Activated gamma-delta T cell treated with Interleukin-2 at 50 U/mL for 16 hours (primary cell): Measurements from ENCODE around the gene FBXO44.
"Not testable (repeated sequence)": the region's sequence is repeated elsewhere in the genome, so short reads cannot be mapped to it uniquely, and the experiment has no call there.

Experiments used
- DNase-seq: peaks from one replicate; pipeline ENCODE4 v3.0.0-alpha.2; 2020

FBXO44 gene, protein sequence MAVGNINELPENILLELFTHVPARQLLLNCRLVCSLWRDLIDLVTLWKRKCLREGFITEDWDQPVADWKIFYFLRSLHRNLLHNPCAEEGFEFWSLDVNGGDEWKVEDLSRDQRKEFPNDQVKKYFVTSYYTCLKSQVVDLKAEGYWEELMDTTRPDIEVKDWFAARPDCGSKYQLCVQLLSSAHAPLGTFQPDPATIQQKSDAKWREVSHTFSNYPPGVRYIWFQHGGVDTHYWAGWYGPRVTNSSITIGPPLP

DNA sequence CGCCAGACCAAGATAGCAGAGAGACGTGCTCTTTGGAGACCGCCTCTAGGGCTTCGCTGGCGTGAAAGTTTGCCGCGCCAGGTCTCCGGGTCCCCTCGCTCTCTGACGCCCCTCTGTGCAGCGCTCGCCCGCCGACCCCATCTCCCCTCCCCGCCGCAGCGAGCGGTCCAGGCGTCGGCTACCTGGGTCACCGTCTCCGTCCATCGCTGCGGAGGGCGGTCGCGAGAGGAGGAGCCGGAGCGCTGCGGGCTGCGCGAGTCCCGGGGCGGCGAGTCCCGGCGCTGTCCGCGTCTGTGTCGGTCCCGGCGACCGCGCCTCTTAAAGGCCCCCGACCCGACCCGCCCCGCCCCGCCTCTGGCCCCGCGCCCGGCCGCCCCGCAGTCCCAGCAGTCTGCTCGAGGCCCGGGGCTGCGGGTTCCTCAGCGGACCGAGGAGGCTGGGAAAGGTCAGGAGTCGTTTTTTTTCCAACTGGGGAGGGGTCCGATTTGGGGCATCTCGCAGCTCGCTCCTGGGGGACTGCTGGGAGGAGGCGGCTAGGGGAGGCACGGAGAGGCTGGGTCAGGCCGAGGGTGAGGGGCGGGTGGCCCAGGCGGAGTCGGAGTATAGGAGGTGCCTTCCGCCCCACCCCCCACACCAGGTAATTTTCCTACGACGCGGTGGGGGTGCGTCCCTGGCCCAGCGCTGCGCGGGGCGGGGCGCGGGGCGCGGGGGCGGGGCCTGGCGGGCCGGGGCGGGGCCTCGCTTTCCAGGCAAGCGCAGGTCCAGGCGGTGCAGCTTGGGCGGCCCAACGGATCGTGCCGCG is at the start of gene FBXO44, which contains the start of gene FBXO2:
Gene FBXO44, plus strand, starts transcription at position 741 of the 802 bp plus-strand sequence. CDS start 959 bp downstream, outside the sequence.
Gene FBXO2, minus strand, starts transcription at position 293 of the 802 bp plus-strand sequence. Its CDS starts 89 bp downstream, at position 204.
- DNase-seq, result peak; percentile 50

DNA sequence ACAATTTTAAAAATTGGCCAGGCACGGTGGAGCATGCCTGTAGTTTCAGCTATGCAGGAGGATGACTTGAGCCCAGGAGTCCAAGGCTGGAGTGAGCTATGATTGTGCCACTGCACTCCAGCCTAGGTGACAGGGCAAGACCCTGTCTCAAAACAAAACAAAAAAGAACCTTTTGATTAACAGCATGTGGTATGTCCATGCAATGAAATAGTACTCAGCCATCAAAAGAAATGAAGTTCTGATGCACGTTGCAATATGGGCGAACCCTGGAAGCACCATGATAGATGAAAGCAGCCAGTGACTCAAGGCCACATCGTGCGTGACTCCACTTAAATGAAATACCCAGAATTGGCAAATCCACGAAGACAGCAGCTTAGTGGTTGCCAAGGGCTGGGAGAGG is 47.9 kb upstream of the FBXO44 start:
- no peak for DNase-seq

DNA sequence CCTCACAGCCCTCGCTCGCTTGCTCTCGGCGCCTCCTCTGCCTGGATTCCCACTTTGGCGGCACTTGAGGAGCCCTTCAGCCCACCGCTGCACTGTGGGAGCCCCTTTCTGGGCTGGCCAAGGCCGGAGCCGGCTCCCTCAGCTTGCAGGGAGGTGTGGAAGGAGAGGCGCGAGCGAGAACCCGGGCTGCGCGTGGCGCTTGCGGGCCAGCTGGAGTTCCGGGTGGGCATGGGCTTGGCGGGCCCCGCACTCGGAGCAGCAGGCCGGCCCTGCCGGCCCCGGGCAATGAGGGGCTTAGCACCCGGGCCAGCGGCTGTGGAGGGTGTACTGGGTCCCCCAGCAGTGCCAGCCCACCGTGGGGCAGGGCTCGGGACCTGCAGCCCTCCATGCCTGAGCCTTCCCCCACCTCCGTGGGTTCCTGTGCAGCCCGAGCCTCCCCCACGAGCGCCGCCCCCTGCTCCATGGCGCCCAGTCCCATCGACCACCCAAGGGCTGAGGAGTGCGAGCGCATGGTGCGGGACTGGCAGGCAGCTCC is 46.0 kb upstream of the FBXO44 start:
- not testable (repeated sequence) for DNase-seq

DNA sequence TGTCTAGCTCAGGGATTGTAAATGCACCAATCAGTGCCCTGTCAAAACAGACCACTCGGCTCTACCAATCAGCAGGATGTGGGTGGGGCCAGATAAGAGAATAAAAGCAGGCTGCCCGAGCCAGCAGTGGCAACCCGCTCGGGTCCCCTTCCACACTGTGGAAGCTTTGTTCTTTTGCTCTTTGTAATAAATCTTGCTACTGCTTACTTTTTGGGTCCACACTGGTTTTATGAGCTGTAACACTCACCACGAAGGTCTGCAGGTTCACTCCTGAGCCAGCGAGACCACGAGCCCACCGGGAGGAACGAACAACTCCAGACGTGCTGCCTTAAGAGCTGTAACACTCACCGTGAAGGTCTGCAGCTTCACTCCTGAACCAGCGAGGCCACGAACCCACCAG is 45.3 kb upstream of the FBXO44 start:
- not testable (repeated sequence) for DNase-seq

DNA sequence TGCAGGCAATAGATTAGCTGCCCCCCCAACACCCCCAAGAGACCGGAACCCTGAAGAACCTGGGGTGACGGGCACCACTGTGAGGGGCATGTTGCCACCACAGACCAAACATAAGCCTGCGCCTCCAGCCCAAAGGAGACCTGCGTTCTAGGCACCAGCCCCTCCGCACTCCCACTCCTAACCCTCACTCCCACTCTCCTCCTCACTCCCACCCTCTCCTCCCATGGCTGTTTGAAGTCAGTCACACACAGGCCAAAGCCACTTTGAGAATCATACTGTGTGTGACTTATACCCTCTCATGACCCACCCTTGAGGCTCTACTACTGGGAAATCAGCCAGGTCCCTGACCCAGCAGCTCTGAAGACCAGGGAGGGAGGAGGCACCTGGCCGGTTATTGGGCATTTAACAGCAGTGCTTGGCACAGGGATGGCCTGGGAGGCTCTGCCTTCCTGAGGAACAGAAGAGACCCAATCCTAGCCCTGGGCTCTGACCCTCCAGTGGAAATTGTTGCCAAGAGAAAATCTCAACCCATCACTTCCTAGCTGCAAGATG is 44.0 kb upstream of the FBXO44 start:
- no peak for DNase-seq

DNA sequence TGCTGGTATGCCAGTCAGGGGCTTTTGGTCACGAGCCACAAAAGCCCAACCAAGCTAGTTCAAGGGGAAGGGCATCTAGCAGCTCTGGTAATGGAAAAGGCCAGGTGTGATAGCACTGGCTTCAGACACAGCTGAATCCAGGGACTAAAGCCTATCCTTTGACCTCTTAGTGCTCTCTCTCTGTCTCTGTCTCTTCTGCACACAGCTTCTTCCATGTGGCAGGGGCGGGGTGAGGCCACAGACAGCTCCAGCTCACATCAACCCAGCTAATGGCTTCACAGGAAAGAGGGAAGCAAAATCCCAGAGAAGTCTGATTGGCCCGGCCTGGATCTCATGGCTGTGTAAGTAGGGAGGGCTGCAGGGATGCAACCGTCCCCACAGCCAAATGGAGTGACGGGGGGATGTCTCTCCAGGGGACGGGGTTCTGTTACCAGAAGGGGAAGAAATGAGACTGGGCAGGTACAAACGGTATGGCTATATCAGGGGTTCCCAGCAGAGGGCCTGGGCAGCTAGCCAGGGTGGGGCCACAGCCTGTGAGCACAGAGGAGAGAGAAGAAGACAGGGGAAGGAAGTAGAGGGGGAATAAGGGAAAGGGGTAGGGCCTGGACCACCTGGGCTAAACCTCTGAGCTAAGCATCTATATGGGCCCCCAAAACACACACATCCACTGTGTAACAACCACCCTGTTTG is 42.9 kb upstream of the FBXO44 start:
- DNase-seq, result no peak

DNA sequence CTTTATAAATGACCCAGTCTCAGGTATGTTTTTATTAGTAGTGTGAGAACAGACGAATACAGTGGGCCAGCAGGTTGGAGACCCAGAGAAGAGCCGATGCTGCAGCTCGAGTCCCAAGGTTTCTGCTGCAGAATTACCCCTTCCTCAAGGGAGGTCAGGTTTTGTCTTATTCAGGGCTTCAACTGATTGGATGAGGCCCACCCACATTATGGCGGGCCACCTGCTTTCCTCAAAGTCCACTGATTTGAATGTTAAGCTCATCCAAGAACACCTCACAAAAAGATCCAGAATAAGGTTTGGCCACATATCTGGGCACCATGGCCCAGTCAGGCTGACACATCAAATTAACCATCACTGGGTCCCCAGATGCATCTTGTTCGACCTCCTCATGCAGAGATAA is 41.3 kb upstream of the FBXO44 start:
- no peak for DNase-seq

DNA sequence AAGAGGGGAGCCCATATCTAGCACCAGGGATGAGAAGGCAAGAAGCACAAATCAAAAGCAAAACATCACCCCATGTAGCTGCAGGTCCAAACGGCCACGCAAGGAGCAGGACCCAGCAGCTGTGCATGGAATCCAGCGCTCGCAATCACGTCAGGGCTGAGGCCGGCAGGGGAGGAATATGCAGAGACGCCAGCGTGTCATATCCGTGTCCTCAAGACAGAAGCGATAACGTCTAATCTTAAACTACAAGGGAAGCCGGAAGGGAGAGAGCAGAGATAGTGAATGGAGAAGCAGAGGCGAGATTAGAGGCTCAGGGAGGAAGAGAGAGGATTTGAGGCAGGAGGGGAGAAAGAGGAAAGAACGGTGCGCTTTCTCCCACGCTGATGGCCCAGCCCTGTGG is 39.6 kb upstream of the FBXO44 start:
- DNase-seq, result no peak

DNA sequence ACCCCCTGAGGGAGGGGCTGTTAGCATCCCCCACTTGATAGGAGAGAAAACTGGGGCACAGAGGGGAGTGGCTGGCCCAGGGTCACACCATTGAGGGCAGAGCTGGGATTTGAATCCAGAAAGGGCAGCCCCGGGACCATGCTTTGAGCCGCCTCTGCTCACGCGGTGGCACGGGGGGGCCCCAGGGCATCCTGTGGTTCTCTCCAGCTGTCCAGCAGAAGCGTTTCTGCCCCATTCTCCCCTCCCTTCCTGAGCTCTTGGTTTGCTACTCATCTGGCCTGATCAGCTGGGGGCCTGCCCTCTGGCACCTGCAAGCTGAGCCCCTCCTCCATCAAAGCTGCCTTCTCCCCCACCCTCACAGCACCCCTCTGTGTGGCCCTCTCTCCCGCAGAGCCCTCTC is 37.9 kb upstream of the FBXO44 start:
- DNase-seq, result no peak

DNA sequence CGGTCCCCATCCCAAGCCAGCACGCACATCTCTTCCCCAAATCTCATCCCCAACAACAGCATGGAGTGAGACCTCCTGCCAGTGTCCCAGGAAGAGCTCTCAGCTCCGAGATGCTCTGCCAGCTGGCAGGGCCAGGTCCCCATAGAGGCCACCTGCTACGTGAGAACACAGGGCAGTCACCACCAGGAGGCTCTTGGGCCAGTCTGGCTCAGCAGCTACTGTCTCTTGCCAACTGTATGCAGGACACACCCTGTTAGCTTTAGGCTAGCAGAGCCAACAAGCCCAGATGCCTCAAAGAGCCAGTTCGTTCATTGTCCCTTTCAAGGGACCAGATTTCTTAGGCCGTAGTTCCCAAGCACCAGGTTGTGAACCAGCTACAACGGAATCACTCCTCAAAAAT is 37.4 kb upstream of the FBXO44 start:
- DNase-seq, result no peak

DNA sequence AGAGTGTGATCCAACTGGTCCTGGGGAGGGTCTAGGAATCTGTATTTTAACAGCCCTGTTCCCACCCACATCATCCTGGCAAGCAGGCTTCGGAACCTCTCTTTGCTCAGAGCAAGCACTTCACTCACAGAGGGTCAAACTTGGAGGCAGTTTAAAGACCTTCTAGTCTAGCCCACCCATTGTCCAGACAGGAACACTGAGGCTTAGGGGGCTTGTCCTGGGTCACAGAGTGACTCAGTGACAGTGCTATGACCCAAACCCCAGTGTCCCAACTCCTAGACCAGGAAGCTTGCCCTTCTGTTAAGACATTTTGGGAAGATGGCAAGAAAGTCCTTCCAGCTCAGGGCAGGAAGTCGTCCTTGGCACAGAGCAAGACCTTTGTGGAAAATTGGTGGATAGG is 36.9 kb upstream of the FBXO44 start:
- DNase-seq, result no peak

DNA sequence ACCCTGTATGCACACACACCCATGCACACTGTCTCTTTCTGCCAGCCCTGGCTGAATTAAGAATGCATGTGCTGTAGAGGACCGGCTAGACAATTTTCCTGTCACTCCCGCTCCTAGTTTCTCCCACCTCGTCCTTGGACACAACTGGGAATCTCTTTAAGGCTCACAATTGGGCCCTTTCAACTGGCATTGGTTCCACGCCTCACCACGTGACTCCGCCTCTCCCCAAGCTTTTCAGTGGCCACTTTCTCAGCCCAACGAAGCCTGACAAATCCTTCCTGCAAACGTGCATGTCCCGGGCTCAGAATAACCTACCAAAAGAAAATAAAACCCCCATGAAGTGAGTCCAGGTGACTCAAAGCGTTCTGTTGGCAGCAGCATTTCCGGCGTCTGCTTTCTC is 34.3 kb upstream of the FBXO44 start:
- DNase-seq, result no peak

DNA sequence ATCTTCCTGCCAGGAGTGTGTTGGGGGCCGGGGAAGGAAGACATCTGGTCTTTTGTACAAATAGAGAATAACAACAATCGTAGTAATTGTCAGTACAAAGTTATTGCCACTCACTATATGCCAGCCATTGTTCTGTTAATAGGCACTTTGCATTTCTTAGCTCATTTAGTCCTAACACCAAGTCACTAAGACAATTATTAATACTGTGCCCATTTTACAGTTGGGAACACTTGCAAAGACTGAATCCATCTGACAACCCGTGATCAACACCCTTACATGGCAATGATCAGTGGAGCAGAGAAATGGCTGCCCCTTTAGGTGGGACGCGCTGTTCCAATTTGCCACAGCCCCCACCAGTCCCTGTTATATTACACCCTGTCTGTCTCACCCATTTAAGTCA is 33.8 kb upstream of the FBXO44 start:
- DNase-seq, result no peak

DNA sequence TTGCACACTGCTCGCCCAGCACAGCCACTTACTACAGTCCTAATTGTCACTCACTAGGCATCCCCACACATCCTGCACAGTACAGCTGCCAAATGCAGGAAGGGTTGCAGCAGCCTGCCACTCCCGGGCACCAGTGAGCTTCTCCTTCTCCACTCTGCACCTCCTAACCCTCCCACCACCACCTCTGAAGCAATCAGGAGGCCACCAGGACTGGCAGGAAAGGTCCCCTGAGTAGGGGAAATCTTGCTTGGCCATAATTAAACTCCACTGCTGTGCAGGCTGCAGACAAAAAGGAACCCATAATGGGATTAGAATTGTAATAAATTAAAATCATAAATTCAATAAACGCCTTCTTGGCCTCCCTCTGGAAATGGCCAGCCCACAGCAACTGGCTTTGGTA is 32.3 kb upstream of the FBXO44 start:
- DNase-seq, result no peak

DNA sequence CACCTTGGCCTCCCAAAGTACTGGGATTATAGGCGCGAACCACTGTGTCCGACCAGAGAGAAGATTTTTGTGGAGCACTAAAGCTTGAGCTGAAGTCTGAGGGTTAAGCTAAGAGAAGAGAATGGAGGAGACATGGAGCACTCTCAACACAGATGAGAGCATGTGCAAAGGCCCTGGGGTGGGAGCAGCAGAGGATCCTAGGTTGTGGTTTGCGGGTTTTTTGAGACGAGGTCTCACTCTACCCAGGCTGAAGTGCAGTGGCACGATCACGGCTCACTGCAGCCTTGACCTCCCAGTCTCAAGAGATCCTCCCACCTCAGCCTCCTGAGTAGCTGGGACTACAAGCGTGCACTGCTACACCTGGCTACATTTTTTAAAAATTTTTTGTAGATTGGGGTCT is 31.0 kb upstream of the FBXO44 start:
- DNase-seq, result no peak

DNA sequence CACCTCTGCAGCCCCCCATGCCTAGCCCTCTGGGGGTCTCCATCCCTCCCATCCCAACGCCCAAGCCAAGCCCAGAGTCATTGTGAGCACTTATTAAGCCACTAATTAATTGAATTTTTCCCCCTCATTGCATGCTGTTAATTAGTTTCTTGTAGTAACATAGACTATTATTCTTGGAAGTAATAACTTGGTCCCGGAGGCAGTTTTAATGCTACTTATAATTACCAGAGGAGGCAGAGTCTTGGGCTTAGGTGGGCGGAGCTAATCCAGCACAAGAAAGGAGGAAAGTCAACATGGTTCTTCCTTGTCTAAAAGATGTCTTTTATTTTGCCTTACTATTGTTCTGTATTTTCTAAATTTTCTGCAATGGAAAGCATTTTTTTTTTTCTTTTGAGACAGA is 28.1 kb upstream of the FBXO44 start:
- no peak for DNase-seq

DNA sequence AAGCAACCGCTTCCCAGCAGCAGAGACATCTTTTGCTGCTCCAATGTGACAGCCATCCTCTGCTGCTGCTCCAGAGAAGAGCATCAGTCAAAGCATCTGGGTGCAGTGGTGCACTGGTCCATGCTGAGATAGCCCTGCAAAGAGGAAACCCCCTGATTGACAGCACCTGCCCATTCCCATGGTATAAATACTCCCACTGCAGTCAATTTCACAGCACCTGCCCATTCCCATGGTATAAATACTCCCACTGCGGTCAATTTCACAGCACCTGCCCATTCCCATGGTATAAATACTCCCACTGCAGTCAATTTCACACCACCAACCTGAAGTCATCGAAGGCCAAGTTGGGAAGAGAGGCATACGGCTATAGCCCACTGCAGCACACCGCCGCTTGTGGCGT is 25.9 kb upstream of the FBXO44 start:
- DNase-seq, result no peak

DNA sequence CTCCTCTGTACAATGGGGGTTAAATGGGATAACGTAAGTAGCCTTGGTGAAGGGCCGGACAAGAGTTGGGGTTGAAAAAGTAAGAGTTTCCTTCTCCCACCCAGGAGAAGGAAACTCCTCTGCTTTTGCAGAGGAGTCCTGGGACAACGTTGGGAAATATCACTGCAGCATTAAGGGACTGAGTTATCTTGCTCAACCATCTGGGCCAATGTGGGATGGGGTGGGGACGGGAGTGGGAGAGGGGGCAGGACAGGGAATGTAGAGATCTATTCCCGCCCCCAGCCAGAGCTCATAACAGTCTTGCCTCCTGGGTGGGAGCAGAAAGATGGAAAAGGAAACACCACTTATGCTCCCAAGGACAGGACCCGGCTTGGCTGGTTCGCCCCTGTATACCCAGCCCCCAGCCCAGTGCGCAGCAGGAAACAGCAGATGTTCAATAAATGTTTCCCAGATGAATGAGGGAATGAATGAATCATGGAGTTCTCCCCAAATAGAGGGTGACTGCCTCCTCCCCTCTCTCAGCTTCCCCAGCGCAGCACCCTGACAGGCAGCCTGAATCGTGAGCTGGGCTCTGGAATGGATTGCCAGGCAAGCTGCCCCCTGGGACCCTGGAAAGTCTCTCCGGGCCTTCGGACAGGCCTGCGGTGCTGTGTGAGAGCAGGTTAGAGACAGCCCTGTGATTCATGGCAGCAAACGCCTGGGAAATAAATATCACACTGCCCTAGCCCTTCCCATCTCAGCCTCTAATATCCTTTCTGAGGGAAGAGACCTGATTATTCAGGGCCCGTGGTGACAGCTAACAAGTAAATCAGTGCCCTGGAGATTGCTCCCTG is 25.3 kb upstream of the FBXO44 start:
- no peak for DNase-seq

DNA sequence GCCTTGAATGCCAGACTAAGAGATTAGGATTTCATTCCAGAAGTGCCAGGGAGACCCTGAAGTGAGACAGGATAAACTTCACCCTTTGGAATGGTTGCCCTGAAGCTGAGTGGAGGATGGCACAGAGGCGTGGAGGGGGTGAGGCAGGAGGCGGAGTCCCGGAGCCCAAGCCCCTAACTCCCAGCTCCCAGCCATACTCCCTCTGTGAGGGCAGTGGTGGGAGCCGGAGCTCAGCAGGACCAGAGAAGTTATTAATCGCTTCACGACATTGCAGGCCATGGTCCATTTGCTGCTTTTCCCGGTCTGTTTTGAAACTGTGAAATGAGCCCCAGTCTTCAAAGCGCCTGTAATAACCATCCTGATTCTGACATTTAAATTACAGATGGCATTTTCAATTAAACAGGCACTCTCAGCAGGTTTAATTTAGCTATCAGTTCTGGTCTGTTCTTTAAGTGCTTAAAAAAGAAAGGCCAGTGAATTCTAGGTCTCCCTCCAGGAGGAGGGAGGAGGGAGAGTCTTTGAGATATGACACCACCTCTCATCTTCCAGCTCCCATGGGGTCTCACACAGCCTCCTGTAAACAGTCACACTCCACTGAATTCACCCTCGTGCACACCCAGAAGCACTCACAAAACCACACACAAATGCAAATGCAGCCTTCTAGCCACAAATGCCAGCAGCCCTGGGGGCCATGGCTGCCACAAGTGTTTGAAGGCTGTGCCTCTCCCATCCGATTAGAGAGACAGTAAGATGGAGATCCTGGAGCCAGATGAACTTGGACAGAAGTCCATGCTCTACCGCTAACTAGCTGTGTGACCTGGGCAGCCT is 20.1 kb upstream of the FBXO44 start:
- no peak for DNase-seq

DNA sequence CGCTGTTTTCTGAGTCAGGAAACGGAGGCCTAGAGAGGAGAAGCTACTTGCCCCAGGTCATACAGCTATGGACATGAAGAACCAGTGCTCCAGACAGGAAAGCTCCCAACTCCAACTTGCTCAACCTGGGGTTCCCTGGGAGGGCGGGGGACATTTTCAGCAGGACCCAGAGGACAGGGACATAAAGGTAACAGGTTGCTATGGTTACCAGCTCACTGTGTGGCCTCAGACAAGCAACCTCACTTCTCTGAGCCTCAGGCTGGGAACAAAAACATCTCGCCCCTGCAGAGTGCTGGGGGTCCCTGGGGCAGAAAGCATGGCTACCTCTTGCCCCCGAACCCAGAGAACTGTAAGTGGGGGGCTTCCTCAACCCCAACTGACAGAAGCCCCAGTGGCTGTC is 16.6 kb upstream of the FBXO44 start:
- no peak for DNase-seq

DNA sequence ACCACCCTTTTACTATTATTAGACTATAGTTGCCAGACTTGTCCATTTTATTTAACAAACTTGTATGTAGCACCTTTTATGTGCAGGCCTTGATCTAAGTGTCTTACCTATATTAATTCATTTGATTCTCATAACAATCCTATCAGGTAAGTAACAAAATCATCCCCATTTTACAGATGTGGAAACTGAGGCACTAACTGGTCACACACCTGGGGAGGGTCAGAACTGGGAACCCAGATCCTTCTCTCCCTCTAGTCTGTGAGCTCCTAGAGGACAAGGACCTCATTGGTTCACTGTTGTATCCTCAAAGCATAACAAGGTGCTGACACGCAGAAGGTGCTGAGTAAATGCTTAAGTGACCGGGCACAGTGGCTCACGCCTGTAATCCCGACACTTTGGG is 15.3 kb upstream of the FBXO44 start:
- no peak for DNase-seq
